CD14-positive monocyte (primary cell): ENCODE measurements around the gene BORCS8. TPM values are rescaled to one million over a fixed set of nuclear protein-coding genes. Genes with fewer than 3 reads are reported as not detected.

Source experiments
- DNase-seq, 3 donors: peaks; one replicate each; pipeline ENCODE4 v3.0.0-alpha.2; 2011 to 2022
- H2AFZ ChIP-seq: 2 replicates; pipeline ENCODE4 v1.6.0; 2012; ENCODE audit warnings: mild to moderate bottlenecking, low read depth, low read length, inconsistent platforms; ENCODE audit not compliant: insufficient read depth, poor library complexity, severe bottlenecking
- H3K27ac ChIP-seq, 2 donors: 1 replicate in 1 of 2; 2 replicates in 1 of 2; pipeline ENCODE4 v1.5.1; 2012 to 2013; ENCODE audit warnings: low read length in 2 of 2, control low read depth in 1 of 2, inconsistent platforms in 1 of 2, low read depth in 1 of 2, mild to moderate bottlenecking in 1 of 2
- H3K27me3 ChIP-seq, 2 donors: one replicate each; pipeline versions ENCODE4 v1.6.0 to v1.6.1; 2011 to 2013; ENCODE audit warnings: low read length in 2 of 2; ENCODE audit not compliant: control insufficient read depth in 2 of 2, insufficient read depth in 2 of 2
- H3K36me3 ChIP-seq, 2 donors: replicated peaks in 1 of 2; 1 replicate in 1 of 2; 2 replicates in 1 of 2; pipeline versions ENCODE4 v1.5.1 to v1.6.1; 2012 to 2013; ENCODE audit warnings: low read length in 2 of 2, control low read depth in 1 of 2, inconsistent platforms in 1 of 2, mild to moderate bottlenecking in 1 of 2; ENCODE audit not compliant: insufficient read depth in 2 of 2, control insufficient read depth in 1 of 2
- H3K4me1 ChIP-seq, 2 donors: 1 replicate in 1 of 2; 2 replicates in 1 of 2; pipeline versions ENCODE4 v1.5.1 to v1.6.1; 2012 to 2013; ENCODE audit warnings: low read length in 2 of 2, control low read depth in 1 of 2, inconsistent platforms in 1 of 2, mild to moderate bottlenecking in 1 of 2, moderate library complexity in 1 of 2; ENCODE audit not compliant: insufficient read depth in 2 of 2, control insufficient read depth in 1 of 2
- H3K4me2 ChIP-seq: replicated peaks from 2 replicates; pipeline ENCODE3; 2012; ENCODE audit warnings: low read length, moderate library complexity, mild to moderate bottlenecking; ENCODE audit not compliant: poor library complexity, severe bottlenecking; ENCODE audit errors: extremely low read depth
- H3K4me3 ChIP-seq, 3 experiments: fragments of 200-600 bp in 1 of 3; sonication (generic) in 1 of 3; replicated peaks in 1 of 3; 1 replicate in 2 of 3; 2 replicates in 1 of 3; pipeline ENCODE4 v1.5.1; 2011 to 2013; ENCODE audit warnings: low read length in 3 of 3, mild to moderate bottlenecking in 3 of 3, control low read depth in 2 of 3, low read depth in 2 of 3, inconsistent platforms in 1 of 3, moderate library complexity in 1 of 3
- H3K79me2 ChIP-seq: 2 replicates; pipeline ENCODE4 v1.6.0; 2012; ENCODE audit warnings: mild to moderate bottlenecking, control low read depth, inconsistent platforms, low read length, moderate library complexity; ENCODE audit not compliant: insufficient read depth
- H3K9ac ChIP-seq: 2 replicates; pipeline ENCODE4 v1.6.0; 2017; ENCODE audit warnings: low read length, mild to moderate bottlenecking; ENCODE audit not compliant: insufficient read depth, poor library complexity, severe bottlenecking
- H3K9me3 ChIP-seq, 2 donors: replicated peaks in 1 of 2; 1 replicate in 1 of 2; 2 replicates in 1 of 2; pipeline versions ENCODE4 v1.5.1 to v1.6.1; 2012 to 2013; ENCODE audit warnings: low read length in 2 of 2, control low read depth in 1 of 2; ENCODE audit not compliant: control insufficient read depth in 1 of 2, insufficient read depth in 1 of 2
- H4K20me1 ChIP-seq: 2 replicates; pipeline ENCODE4 v1.6.0; 2012; ENCODE audit warnings: mild to moderate bottlenecking, low read length, control low read depth, moderate library complexity; ENCODE audit not compliant: insufficient read depth
- H3K27ac Mint-ChIP-seq, 7 donors: one replicate each; pipeline ENCODE4 v1.8.0; 2020; ENCODE audit warnings: mild to moderate bottlenecking in 7 of 7, mixed read lengths in 7 of 7, moderate library complexity in 6 of 7, inconsistent platforms in 2 of 7
- H3K27me3 Mint-ChIP-seq, 3 donors: one replicate each; pipeline ENCODE4 v1.8.0; 2021 to 2022; ENCODE audit warnings: low read depth in 3 of 3, mild to moderate bottlenecking in 3 of 3, mixed read lengths in 3 of 3, moderate library complexity in 3 of 3, inconsistent platforms in 1 of 3
- H3K36me3 Mint-ChIP-seq, 2 donors: one replicate each; pipeline ENCODE4 v1.8.0; 2020; ENCODE audit warnings: mixed read lengths in 2 of 2, inconsistent platforms in 1 of 2, mild to moderate bottlenecking in 1 of 2
- H3K4me1 Mint-ChIP-seq: one replicate; pipeline ENCODE4 v1.8.0; 2020; ENCODE audit warnings: mild to moderate bottlenecking, mixed read lengths
- H3K4me3 Mint-ChIP-seq, 2 donors: one replicate each; pipeline ENCODE4 v1.8.0; 2020; ENCODE audit warnings: mild to moderate bottlenecking in 2 of 2, mixed read lengths in 2 of 2, moderate library complexity in 1 of 2
- H3K9me3 Mint-ChIP-seq, 7 donors: one replicate each; pipeline ENCODE4 v1.8.0; 2020 to 2022; ENCODE audit warnings: mixed read lengths in 7 of 7, mild to moderate bottlenecking in 6 of 7, moderate library complexity in 6 of 7, inconsistent platforms in 2 of 7
- whole genome bisulfite sequencing: methylation state at CpG from one replicate; pipeline ENCODE4 v1.1.5; 2013; ENCODE audit warnings: missing lambda C conversion rate; ENCODE audit not compliant: insufficient coverage; 5-methylcytosine and 5-hydroxymethylcytosine counted together
- intact Hi-C, 2 donors: fragments of 100-400 bp; cut with micrococcal nuclease; formaldehyde crosslinking; loops; one replicate each; pipeline versions ENCODE4 v1.15.0 to v1.15.1; 2023
- polyA plus RNA-seq, 3 donors: library from polyadenylated mRNA; depleted of rRNA in 1 of 3; unstranded in 2 of 3; stranded (reverse) in 1 of 3; fragments of 300-500 nt in 2 of 3; fragments of >200 nt in 1 of 3; fragmentation: Illumina TruSeq in 2 of 3; gene quantifications; 1 replicate in 2 of 3; 2 replicates in 1 of 3; pipeline ENCODE4 v1.2.3, GENCODE V29; 2012 to 2021
- TF ChIP-seq, protein P1 (sequence below): fragments of 200-600 bp; IDR thresholded peaks from one replicate; pipeline ENCODE4 v1.8.0; 2022; ENCODE audit warnings: antibody characterized with exemption, mild to moderate bottlenecking

BORCS8 gene
- polyA plus RNA-seq, 3 donors: 31.6 to 44.1 (median 36.5) TPM

DNA sequence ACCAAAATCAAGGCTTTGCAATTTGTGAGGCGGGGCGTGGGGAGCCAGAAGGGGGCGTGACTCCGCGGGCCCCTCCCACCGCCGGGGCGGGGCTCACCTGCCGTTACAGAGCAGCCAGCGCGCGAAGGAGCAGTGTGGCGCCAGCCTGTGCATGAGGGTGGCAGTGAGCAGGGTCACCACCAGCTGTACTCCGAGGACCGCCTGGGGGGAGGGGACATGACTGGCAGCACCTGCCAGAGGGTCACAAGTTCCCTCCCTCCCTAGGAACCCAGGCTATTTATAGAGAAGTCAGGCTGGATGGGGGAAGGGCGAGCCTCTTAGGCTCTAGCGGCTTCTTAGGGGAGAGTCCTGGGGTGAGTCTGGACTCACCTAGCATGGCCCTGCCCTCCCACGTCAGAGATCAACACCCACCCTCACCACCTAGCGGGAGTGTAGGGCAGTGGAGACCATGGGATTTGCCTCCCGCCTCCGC lies 57.2 kb downstream of the BORCS8 start:
- H3K27me3 ChIP-seq: no peaks in the 10 kb centered on the region
- H3K9me3 ChIP-seq: peaks cover 9 to 15% of the 10 kb centered on the region in 2 donors
- Mint-ChIP-seq H3K27me3 (peaks cover 4 to 6% (median 5%) of the 10 kb centered on the region in 3 donors), H3K4me1 (peaks cover 28% of the 10 kb centered on the region), H3K36me3 (peaks cover 0 to 5% of the 10 kb centered on the region in 2 donors), H3K4me3 (peak overlapping the region; percentile 54 to 78), H3K27ac (no peak overlapping the region), H3K9me3 (peaks cover 10 to 26% (median 13%) of the 10 kb centered on the region in 7 donors)
- TF ChIP-seq, protein P1, sequence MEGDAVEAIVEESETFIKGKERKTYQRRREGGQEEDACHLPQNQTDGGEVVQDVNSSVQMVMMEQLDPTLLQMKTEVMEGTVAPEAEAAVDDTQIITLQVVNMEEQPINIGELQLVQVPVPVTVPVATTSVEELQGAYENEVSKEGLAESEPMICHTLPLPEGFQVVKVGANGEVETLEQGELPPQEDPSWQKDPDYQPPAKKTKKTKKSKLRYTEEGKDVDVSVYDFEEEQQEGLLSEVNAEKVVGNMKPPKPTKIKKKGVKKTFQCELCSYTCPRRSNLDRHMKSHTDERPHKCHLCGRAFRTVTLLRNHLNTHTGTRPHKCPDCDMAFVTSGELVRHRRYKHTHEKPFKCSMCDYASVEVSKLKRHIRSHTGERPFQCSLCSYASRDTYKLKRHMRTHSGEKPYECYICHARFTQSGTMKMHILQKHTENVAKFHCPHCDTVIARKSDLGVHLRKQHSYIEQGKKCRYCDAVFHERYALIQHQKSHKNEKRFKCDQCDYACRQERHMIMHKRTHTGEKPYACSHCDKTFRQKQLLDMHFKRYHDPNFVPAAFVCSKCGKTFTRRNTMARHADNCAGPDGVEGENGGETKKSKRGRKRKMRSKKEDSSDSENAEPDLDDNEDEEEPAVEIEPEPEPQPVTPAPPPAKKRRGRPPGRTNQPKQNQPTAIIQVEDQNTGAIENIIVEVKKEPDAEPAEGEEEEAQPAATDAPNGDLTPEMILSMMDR: no peak
- H3K9ac ChIP-seq: peak overlapping the region; percentile 21
- peak overlapping the region; percentile 63 for H3K4me2 ChIP-seq
- DNase-seq: no peak
- H2AFZ ChIP-seq: peak overlapping the region; percentile 56
- WGBS: 42% methylated on average over 6 of the region's 21 CpGs
- peak overlapping the region in 1 of 3 experiments; percentile 42 for H3K4me3 ChIP-seq
- H4K20me1 ChIP-seq: no peaks in the 10 kb centered on the region
- peaks cover 19 to 21% of the 10 kb centered on the region in 2 donors for H3K4me1 ChIP-seq
- H3K27ac ChIP-seq: no peak overlapping the region
- intact Hi-C loops: loop anchor here (5.0 kb wide), 1 partner anchor 82 kb away; no protein-coding TSS in a partner anchor
- no peaks in the 10 kb centered on the region for H3K79me2 ChIP-seq
- no peaks in the 10 kb centered on the region for H3K36me3 ChIP-seq

DNA sequence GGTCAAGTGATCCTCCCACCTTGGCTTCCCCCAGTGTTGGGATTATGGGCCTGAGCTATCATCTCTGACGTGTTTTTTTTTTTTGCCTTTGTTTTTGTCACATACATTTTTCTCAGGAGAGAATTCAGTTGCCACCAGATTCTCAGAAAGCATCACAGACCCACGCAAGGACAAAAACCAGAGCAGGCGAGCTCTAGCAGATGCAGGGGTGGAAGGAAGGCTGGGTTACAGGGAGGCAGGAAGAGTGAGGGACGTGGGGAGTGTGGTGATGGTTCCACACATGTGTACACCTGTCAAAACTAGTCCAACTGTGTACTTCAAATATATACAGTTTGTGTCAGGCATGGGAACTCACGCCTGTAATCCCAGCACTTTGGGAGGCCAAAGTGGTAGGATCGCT lies 58.0 kb downstream of the BORCS8 start:
- Histone ChIP-seq H3K79me2 (no peaks in the 10 kb centered on the region), H3K9me3 (peaks cover 9 to 15% of the 10 kb centered on the region in 2 donors), H3K27me3 (no peaks in the 10 kb centered on the region), H3K27ac (no peak overlapping the region), H4K20me1 (no peaks in the 10 kb centered on the region), H3K36me3 (no peaks in the 10 kb centered on the region), H3K4me2 (no peak overlapping the region), H2AFZ (no peak overlapping the region), H3K4me1 (peaks cover 19 to 21% of the 10 kb centered on the region in 2 donors), H3K9ac (no peak overlapping the region), H3K4me3 (no peak overlapping the region)
- H3K9me3 Mint-ChIP-seq: peaks cover 10 to 26% (median 13%) of the 10 kb centered on the region in 7 donors
- H3K27me3 Mint-ChIP-seq: peaks cover 2 to 6% (median 4%) of the 10 kb centered on the region in 3 donors
- H3K36me3 Mint-ChIP-seq: peaks cover 0 to 6% of the 10 kb centered on the region in 2 donors
- TF ChIP-seq, protein P1: no peak
- no peak overlapping the region for H3K4me3 Mint-ChIP-seq
- DNase-seq: no peak
- no CpG with 5 or more reads among the region's 6 CpGs for WGBS
- intact Hi-C loops: no loop called here
- H3K4me1 Mint-ChIP-seq: peaks cover 27% of the 10 kb centered on the region
- no peak overlapping the region for H3K27ac Mint-ChIP-seq
